H9 (cell line): ENCODE measurements around the gene HBS1L. TPM values are rescaled to one million over a fixed set of nuclear protein-coding genes. Genes with fewer than 3 reads are reported as not detected.

Experiments
- DNase-seq: peaks from one replicate; pipeline ENCODE4 v3.0.0-alpha.2; 2017
- H2AFZ ChIP-seq: one replicate; pipeline ENCODE4 v1.6.1; 2013; ENCODE audit warnings: mild to moderate bottlenecking, low read length, control low read depth, moderate library complexity
- H2AK5ac ChIP-seq: 2 replicates; pipeline ENCODE4 v1.6.1; 2013; ENCODE audit warnings: low read length, control low read depth, mixed read lengths; ENCODE audit not compliant: insufficient read length
- H2BK120ac ChIP-seq: one replicate; pipeline ENCODE4 v1.6.1; 2013; ENCODE audit warnings: low read depth, mild to moderate bottlenecking, low read length, control low read depth, inconsistent platforms; ENCODE audit not compliant: poor library complexity, severe bottlenecking
- H2BK12ac ChIP-seq: 2 replicates; pipeline ENCODE4 v1.6.1; 2013; ENCODE audit warnings: low read length, control low read depth, mixed read lengths, low read depth; ENCODE audit not compliant: insufficient read length
- H2BK15ac ChIP-seq: 2 replicates; pipeline ENCODE4 v1.6.1; 2013; ENCODE audit warnings: low read depth, low read length, control low read depth
- H2BK20ac ChIP-seq: one replicate; pipeline ENCODE4 v1.6.1; 2013; ENCODE audit warnings: low read depth, mild to moderate bottlenecking, low read length, control low read depth, inconsistent platforms; ENCODE audit not compliant: poor library complexity, severe bottlenecking
- H2BK5ac ChIP-seq: 2 replicates; pipeline ENCODE4 v1.6.1; 2013; ENCODE audit warnings: low read length, control low read depth, mixed read lengths; ENCODE audit not compliant: insufficient read length
- H3K14ac ChIP-seq: 2 replicates; pipeline ENCODE4 v1.6.1; 2013; ENCODE audit warnings: low read length, control low read depth; ENCODE audit not compliant: insufficient read depth
- H3K18ac ChIP-seq: 2 replicates; pipeline ENCODE4 v1.6.1; 2013; ENCODE audit warnings: low read depth, mild to moderate bottlenecking, mixed read lengths, low read length, control low read depth; ENCODE audit not compliant: insufficient read length
- H3K23ac ChIP-seq: 2 replicates; pipeline ENCODE4 v1.6.1; 2013; ENCODE audit warnings: low read length, control low read depth, mixed read lengths, low read depth; ENCODE audit not compliant: insufficient read length
- H3K23me2 ChIP-seq: 2 replicates; pipeline ENCODE4 v1.6.1; 2013; ENCODE audit warnings: low read depth, mild to moderate bottlenecking, mixed read lengths, low read length, control low read depth; ENCODE audit not compliant: insufficient read length, poor library complexity, severe bottlenecking
- H3K27ac ChIP-seq: 2 replicates; pipeline ENCODE4 v1.5.1; 2013; ENCODE audit warnings: low read length, control low read depth, mixed read lengths, low read depth; ENCODE audit not compliant: insufficient read length
- H3K27me3 ChIP-seq: 2 replicates; pipeline ENCODE4 v1.6.1; 2013; ENCODE audit warnings: low read length, control low read depth, inconsistent platforms; ENCODE audit not compliant: insufficient read depth
- H3K4ac ChIP-seq: 2 replicates; pipeline ENCODE4 v1.6.1; 2013; ENCODE audit warnings: low read depth, mild to moderate bottlenecking, control low read depth, inconsistent platforms, low read length, moderate library complexity
- H3K4me1 ChIP-seq: 2 replicates; pipeline ENCODE4 v1.6.1; 2013; ENCODE audit warnings: low read length, control low read depth, inconsistent platforms; ENCODE audit not compliant: insufficient read depth
- H3K4me2 ChIP-seq: 2 replicates; pipeline ENCODE4 v1.6.1; 2013; ENCODE audit warnings: low read length, control low read depth, mixed read lengths; ENCODE audit not compliant: insufficient read length, insufficient read depth
- H3K56ac ChIP-seq: 2 replicates; pipeline ENCODE4 v1.6.1; 2013; ENCODE audit warnings: low read depth, mild to moderate bottlenecking, mixed read lengths, low read length, control low read depth; ENCODE audit not compliant: insufficient read length
- H3K79me1 ChIP-seq: 2 replicates; pipeline ENCODE4 v1.6.1; 2013; ENCODE audit warnings: low read depth, mild to moderate bottlenecking, moderate library complexity, low read length, control low read depth, inconsistent platforms; ENCODE audit not compliant: insufficient read depth, poor library complexity, severe bottlenecking
- H3K79me2 ChIP-seq: 2 replicates; pipeline ENCODE4 v1.6.1; 2013; ENCODE audit warnings: low read length, control low read depth, inconsistent platforms; ENCODE audit not compliant: insufficient read depth
- H3K9ac ChIP-seq: 2 replicates; pipeline ENCODE4 v1.6.1; 2013; ENCODE audit warnings: low read length, control low read depth, mixed read lengths; ENCODE audit not compliant: insufficient read length; ENCODE audit errors: extremely low read depth
- H3K9me3 ChIP-seq: one replicate; pipeline ENCODE4 v1.6.1; 2013; ENCODE audit warnings: low read depth, low read length, inconsistent platforms; ENCODE audit not compliant: control insufficient read depth
- H3T11ph ChIP-seq: one replicate; pipeline ENCODE4 v1.6.1; 2013; ENCODE audit warnings: mild to moderate bottlenecking, low read length, control low read depth, inconsistent platforms
- H4K20me1 ChIP-seq: one replicate; pipeline ENCODE4 v1.6.1; 2013; ENCODE audit not compliant: control insufficient read depth, insufficient read length, insufficient read depth
- H4K5ac ChIP-seq: 2 replicates; pipeline ENCODE4 v1.6.1; 2013; ENCODE audit warnings: low read depth, mild to moderate bottlenecking, mixed read lengths, low read length, control low read depth; ENCODE audit not compliant: insufficient read length
- H4K8ac ChIP-seq: replicated peaks from 2 replicates; pipeline ENCODE4 v1.6.1; 2013; ENCODE audit warnings: low read length, control low read depth, mixed read lengths, low read depth; ENCODE audit not compliant: insufficient read length
- H4K91ac ChIP-seq: 2 replicates; pipeline ENCODE4 v1.6.1; 2013; ENCODE audit warnings: low read depth, mild to moderate bottlenecking, moderate library complexity, mixed read lengths, low read length, control low read depth; ENCODE audit not compliant: insufficient read length
- H3K27ac Mint-ChIP-seq, 3 experiments: 2 replicates in 2 of 3; 3 replicates in 1 of 3; pipeline ENCODE4 v1.8.0; 2020 to 2021; ENCODE audit warnings: mixed read lengths in 3 of 3, mild to moderate bottlenecking in 1 of 3, moderate library complexity in 1 of 3
- H3K27me3 Mint-ChIP-seq: 2 replicates; pipeline ENCODE4 v1.8.0; 2021; ENCODE audit warnings: low read depth, mild to moderate bottlenecking, moderate library complexity, mixed read lengths
- H3K36me3 Mint-ChIP-seq, 3 experiments: 2 replicates in 2 of 3; 3 replicates in 1 of 3; pipeline ENCODE4 v1.8.0; 2020 to 2021; ENCODE audit warnings: low read depth in 3 of 3, mixed read lengths in 3 of 3; ENCODE audit not compliant: insufficient read depth in 1 of 3
- H3K4me1 Mint-ChIP-seq, 2 experiments: 2 replicates each; pipeline ENCODE4 v1.8.0; 2020; ENCODE audit warnings: mixed read lengths in 2 of 2
- H3K4me3 Mint-ChIP-seq, 2 experiments: 2 replicates in 1 of 2; 3 replicates in 1 of 2; pipeline ENCODE4 v1.8.0; 2020 to 2021; ENCODE audit warnings: mild to moderate bottlenecking in 2 of 2, mixed read lengths in 2 of 2, moderate library complexity in 1 of 2
- H3K9me3 Mint-ChIP-seq, 2 experiments: 2 replicates in 1 of 2; 3 replicates in 1 of 2; pipeline ENCODE4 v1.8.0; 2020; ENCODE audit warnings: mild to moderate bottlenecking in 2 of 2, mixed read lengths in 2 of 2, moderate library complexity in 1 of 2
- CTCF ChIP-seq: fragments of 200-600 bp; sonication (generic); conservative IDR thresholded peaks from 3 replicates; pipeline ENCODE4 v1.8.0; 2021; ENCODE audit warnings: antibody characterized with exemption, mild to moderate bottlenecking
- WGBS: extraction: QIAGEN DNeasy Blood & Tissue Kit; methylation state at CpG from one replicate; pipeline ENCODE4 v1.1.7; 2013; ENCODE audit warnings: missing lambda C conversion rate, low lambda C conversion rate, mixed read lengths; ENCODE audit not compliant: insufficient read length; ENCODE audit errors: extremely low coverage; 5-methylcytosine and 5-hydroxymethylcytosine counted together
- total RNA-seq: library from RNA; stranded (reverse); gene quantifications from 2 replicates; pipeline ENCODE4 v1.2.1, GENCODE V29; 2021

Gene HBS1L
- total RNA-seq, 1 experiment from 2014 or later = 110 TPM

GRCh38 chr6:134979142-134979541 is 75.5 kb downstream of the HBS1L start:
- Mint-ChIP-seq H3K27me3 (no peaks in the 10 kb centered on the region), H3K4me1 (no peaks in the 10 kb centered on the region), H3K36me3 (peaks cover 13 to 54% (median 35%) of the 10 kb centered on the region in 3 experiments; a peak in 6 of 7 replicates), H3K4me3 (no peak overlapping the region), H3K27ac (no peak overlapping the region), H3K9me3 (no peaks in the 10 kb centered on the region)
- Histone ChIP-seq H3K27ac (no peak overlapping the region), H3K4me1 (no peaks in the 10 kb centered on the region), H2AFZ (no peak overlapping the region), H3K23ac (no peak overlapping the region), H3K56ac (no peak overlapping the region), H2BK15ac (no peak overlapping the region), H2BK20ac (no peak overlapping the region), H3K14ac (no peak overlapping the region), H2AK5ac (no peak overlapping the region), H2BK5ac (no peak overlapping the region), H4K20me1 (no peaks in the 10 kb centered on the region), H3T11ph (no peak overlapping the region), H2BK12ac (no peak overlapping the region), H4K8ac (no peak overlapping the region), H2BK120ac (no peak overlapping the region), H3K18ac (no peak overlapping the region), H3K23me2 (no peaks in the 10 kb centered on the region), H3K79me2 (no peaks in the 10 kb centered on the region), H4K91ac (no peak overlapping the region), H3K9me3 (no peaks in the 10 kb centered on the region), H3K4ac (no peak overlapping the region), H3K27me3 (no peaks in the 10 kb centered on the region), H3K79me1 (no peaks in the 10 kb centered on the region), H3K4me2 (no peak overlapping the region), H3K9ac (no peak overlapping the region), H4K5ac (no peak overlapping the region)
- no peak for TF ChIP-seq CTCF
- no peak for DNase-seq
- WGBS = no CpG with 5 or more reads among the region's 6 CpGs
